Peyer's patch (tissue), 4 donors: Measurements from ENCODE around the gene ZC3H4.

Source experiments
- POLR2A ChIP-seq, 2 donors: fragments of 450-650 bp; IDR thresholded peaks; one replicate each; pipeline ENCODE4 v1.5.1; 2017; ENCODE audit warnings: antibody characterized with exemption in 2 of 2, mild to moderate bottlenecking in 2 of 2, moderate library complexity in 2 of 2
- TF ChIP-seq, protein P1 (sequence below), 6 experiments: fragments of 450-650 bp in 4 of 6; fragments of 200-600 bp in 2 of 6; sonication (generic) in 1 of 6; IDR thresholded peaks; one replicate each; pipeline ENCODE4 v1.5.1; 2017 to 2019; ENCODE audit warnings: antibody characterized with exemption in 6 of 6, mild to moderate bottlenecking in 3 of 6, moderate library complexity in 1 of 6

DNA sequence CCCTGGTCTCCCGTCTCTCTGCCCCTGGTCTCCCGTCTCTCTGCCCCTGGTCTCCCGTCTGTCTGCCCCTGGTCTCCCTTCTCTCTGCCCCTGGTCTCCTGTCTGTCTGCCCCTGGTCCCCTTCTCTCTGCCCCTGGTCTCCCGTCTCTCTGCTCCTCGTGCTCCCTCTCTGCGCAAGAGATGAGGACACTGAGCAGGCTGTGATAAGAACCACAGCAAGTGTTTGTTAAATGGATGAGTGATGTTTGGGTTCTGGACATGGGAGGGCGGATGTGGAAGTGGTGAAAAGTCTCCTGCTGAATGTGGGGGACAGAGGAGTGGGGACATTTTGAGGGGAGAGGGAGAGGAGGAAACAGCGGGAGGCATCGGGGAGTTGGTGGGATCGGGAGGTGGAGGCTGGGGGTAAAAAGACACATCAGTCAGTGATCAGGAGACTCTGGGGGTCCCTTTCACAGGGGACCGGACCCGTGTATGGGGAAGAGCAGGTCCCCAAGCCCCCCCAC, 85.9 kb downstream of the ZC3H4 start:
- TF ChIP-seq, protein P1, sequence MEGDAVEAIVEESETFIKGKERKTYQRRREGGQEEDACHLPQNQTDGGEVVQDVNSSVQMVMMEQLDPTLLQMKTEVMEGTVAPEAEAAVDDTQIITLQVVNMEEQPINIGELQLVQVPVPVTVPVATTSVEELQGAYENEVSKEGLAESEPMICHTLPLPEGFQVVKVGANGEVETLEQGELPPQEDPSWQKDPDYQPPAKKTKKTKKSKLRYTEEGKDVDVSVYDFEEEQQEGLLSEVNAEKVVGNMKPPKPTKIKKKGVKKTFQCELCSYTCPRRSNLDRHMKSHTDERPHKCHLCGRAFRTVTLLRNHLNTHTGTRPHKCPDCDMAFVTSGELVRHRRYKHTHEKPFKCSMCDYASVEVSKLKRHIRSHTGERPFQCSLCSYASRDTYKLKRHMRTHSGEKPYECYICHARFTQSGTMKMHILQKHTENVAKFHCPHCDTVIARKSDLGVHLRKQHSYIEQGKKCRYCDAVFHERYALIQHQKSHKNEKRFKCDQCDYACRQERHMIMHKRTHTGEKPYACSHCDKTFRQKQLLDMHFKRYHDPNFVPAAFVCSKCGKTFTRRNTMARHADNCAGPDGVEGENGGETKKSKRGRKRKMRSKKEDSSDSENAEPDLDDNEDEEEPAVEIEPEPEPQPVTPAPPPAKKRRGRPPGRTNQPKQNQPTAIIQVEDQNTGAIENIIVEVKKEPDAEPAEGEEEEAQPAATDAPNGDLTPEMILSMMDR (IDR thresholded peaks at IDR 0.05), result no peak
- no peak for TF ChIP-seq POLR2A (IDR thresholded peaks at IDR 0.05)
